Endothelial cell (in vitro differentiated cells): ENCODE data around the gene PAEP. TPM values are rescaled to one million over a fixed set of nuclear protein-coding genes. Genes with fewer than 3 reads are reported as not detected.

Experiments
- DNase-seq: peaks from one replicate; pipeline ENCODE4 v3.0.0; 2021; ENCODE audit warnings: low spot score
- H3K27ac Mint-ChIP-seq: one replicate; pipeline ENCODE4 v1.8.0; 2021; ENCODE audit warnings: mixed read lengths, inconsistent platforms; ENCODE audit not compliant: unreplicated experiment
- H3K27me3 Mint-ChIP-seq: one replicate; pipeline ENCODE4 v1.8.0; 2021; ENCODE audit warnings: mild to moderate bottlenecking, moderate library complexity, mixed read lengths, inconsistent platforms; ENCODE audit not compliant: unreplicated experiment
- H3K36me3 Mint-ChIP-seq: one replicate; pipeline ENCODE4 v1.8.0; 2021; ENCODE audit warnings: mild to moderate bottlenecking, low read depth, mixed read lengths, inconsistent platforms; ENCODE audit not compliant: unreplicated experiment
- H3K4me1 Mint-ChIP-seq: one replicate; pipeline ENCODE4 v1.8.0; 2021; ENCODE audit warnings: mild to moderate bottlenecking, mixed read lengths, inconsistent platforms; ENCODE audit not compliant: unreplicated experiment
- H3K4me3 Mint-ChIP-seq: one replicate; pipeline ENCODE4 v1.8.0; 2021; ENCODE audit warnings: mild to moderate bottlenecking, mixed read lengths, inconsistent platforms; ENCODE audit not compliant: unreplicated experiment
- H3K9me3 Mint-ChIP-seq: one replicate; pipeline ENCODE4 v1.8.0; 2021; ENCODE audit warnings: mixed read lengths, inconsistent platforms; ENCODE audit not compliant: unreplicated experiment
- CTCF ChIP-seq: fragments of 200-600 bp; sonication (generic); IDR thresholded peaks from one replicate; pipeline ENCODE4 v1.5.0; 2021; ENCODE audit warnings: antibody characterized with exemption; ENCODE audit not compliant: unreplicated experiment
- total RNA-seq: library from RNA; stranded (reverse); fragmentation: NEBNext Ultra II Directional; extraction: Animal tissue kit (Norgen Biotek cat#: 25700); gene quantifications from one replicate; pipeline ENCODE4 v1.2.1, GENCODE V29; 2021; ENCODE audit not compliant: unreplicated experiment

The PAEP gene
- total RNA-seq, 1 donor from 2014 or later, result not detected

GRCh38 chr9:135563039-135563476 is 1.5 kb downstream of the PAEP start:
- no peak overlapping the region for H3K27ac Mint-ChIP-seq
- no peaks in the 10 kb centered on the region for H3K4me1 Mint-ChIP-seq
- H3K9me3 Mint-ChIP-seq, result no peaks in the 10 kb centered on the region
- H3K36me3 Mint-ChIP-seq, result no peaks in the 10 kb centered on the region
- no peaks in the 10 kb centered on the region for H3K27me3 Mint-ChIP-seq
- DNase-seq, result no peak
- no peak overlapping the region for H3K4me3 Mint-ChIP-seq
- no peak for TF ChIP-seq CTCF

- no peak for TF ChIP-seq CTCF
- H3K4me1 Mint-ChIP-seq, result no peaks in the 10 kb centered on the region
These were observed 2.3 kb downstream of the PAEP start for GRCh38 chr9:135563858-135564257.

GRCh38 chr9:135565141-135565628 is 3.6 kb downstream of the PAEP start:
- no peaks in the 10 kb centered on the region for H3K27me3 Mint-ChIP-seq
- no peak overlapping the region for H3K4me3 Mint-ChIP-seq
- TF ChIP-seq CTCF, result no peak
- no peak overlapping the region for H3K27ac Mint-ChIP-seq
- H3K4me1 Mint-ChIP-seq, result no peaks in the 10 kb centered on the region
- no peaks in the 10 kb centered on the region for H3K9me3 Mint-ChIP-seq
- H3K36me3 Mint-ChIP-seq, result no peaks in the 10 kb centered on the region
- no peak for DNase-seq

More at GRCh38 chr9:135563858-135564257, 2.3 kb downstream of the PAEP start:
- H3K27ac Mint-ChIP-seq, result no peak overlapping the region
- no peaks in the 10 kb centered on the region for H3K36me3 Mint-ChIP-seq
- no peak overlapping the region for H3K4me3 Mint-ChIP-seq
- H3K9me3 Mint-ChIP-seq, result no peaks in the 10 kb centered on the region
- no peak for DNase-seq
- H3K27me3 Mint-ChIP-seq, result no peaks in the 10 kb centered on the region

- TF ChIP-seq CTCF, result no peak
- Mint-ChIP-seq H3K27me3 (no peaks in the 10 kb centered on the region), H3K9me3 (no peaks in the 10 kb centered on the region), H3K4me1 (no peaks in the 10 kb centered on the region), H3K27ac (no peak overlapping the region), H3K4me3 (no peak overlapping the region), H3K36me3 (no peaks in the 10 kb centered on the region)
- DNase-seq, result no peak
These were observed 4.1 kb downstream of the PAEP start for GRCh38 chr9:135565636-135566035.

GRCh38 chr9:135566552-135566951 is 5.0 kb downstream of the PAEP start:
- Mint-ChIP-seq H3K4me3 (no peak overlapping the region), H3K4me1 (no peaks in the 10 kb centered on the region), H3K27me3 (no peaks in the 10 kb centered on the region), H3K36me3 (no peaks in the 10 kb centered on the region), H3K9me3 (no peaks in the 10 kb centered on the region), H3K27ac (no peak overlapping the region)
- no peak for TF ChIP-seq CTCF
- no peak for DNase-seq
